DMS79 (cell line): ENCODE measurements around the gene NME1.

Experiments used
- DNase-seq: peaks from one replicate; lab custom pipeline; 2025; lab: John Stamatoyannopoulos, UW

NME1 gene

DNA sequence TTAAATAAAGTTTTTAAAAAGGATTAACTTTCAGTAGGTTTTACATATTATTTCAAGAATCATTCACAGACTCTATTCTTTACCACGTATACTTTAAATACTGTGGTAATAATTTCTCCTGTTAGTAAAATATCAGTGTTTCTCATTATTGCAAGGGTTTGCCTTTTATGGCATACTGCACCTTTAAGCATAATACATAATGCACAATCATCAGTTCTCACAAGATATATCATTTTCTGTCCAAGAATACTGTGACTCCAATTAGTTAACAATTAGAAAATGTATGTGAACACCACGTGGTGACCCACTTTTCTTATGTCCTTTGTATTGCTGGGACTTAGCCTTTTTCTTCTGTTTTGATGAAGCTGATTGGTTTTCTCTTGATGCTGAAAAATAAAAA is 38.5 kb downstream of the NME1 start:
- no peak for DNase-seq

DNA sequence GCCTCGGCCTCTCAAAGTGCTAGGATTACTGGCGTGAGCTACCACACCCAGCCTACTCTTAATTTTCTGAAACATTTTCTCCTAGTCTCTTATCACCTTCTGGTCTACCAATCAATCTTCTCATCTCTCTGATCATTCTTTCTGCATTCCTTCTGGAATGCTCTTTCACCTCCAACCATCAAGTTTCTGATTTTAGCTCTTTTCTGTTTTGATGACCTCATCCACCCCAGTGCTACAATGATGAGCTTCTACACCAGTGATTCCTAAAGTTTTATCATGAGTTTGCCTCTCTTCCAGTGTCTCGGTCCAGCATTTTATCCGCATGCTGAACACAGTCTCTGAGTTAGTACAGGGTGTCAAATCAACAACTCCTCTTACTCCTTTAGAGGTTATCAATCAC is 44.4 kb downstream of the NME1 start:
- DNase-seq: no peak

GRCh38 chr17:51200295-51200694 is 46.9 kb downstream of the NME1 start:
- no peak for DNase-seq

DNA sequence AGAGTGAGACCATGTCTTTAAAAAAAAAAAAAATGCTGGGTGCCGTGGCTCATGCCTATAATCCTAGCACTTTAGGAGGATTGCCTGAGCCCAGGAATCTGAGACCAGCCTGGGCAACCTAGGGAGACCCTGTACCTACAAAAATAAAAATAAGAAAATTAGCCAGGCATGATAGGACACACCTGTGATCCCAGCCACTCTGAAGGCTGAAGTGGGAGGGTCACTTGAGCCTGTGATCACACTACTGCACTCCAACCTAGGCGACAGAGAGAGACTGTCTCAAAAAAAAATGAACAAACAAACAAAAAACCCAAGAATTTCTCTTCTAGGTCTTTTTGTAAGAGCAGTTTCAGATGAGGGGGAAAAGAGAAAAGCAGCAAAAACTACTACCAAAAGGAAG is 47.5 kb downstream of the NME1 start:
- no peak for DNase-seq

GRCh38 chr17:51203838-51204237 is 50.5 kb downstream of the NME1 start:
- no peak for DNase-seq
